GM20431 (cell line): ENCODE measurements around the gene AGBL5.
"Not testable (repeated sequence)": the region's sequence is repeated elsewhere in the genome, so short reads cannot be mapped to it uniquely, and the experiment has no call there.

Experiments used
- in situ Hi-C: fragments of 300-500 bp; cut with MseI, MboI; formaldehyde crosslinking; loops from one replicate; pipeline ENCODE4 v1.15.0; 2020; ENCODE audit warnings: low sequenced_read_pairs; ENCODE audit not compliant: unreplicated experiment

AGBL5 gene

DNA sequence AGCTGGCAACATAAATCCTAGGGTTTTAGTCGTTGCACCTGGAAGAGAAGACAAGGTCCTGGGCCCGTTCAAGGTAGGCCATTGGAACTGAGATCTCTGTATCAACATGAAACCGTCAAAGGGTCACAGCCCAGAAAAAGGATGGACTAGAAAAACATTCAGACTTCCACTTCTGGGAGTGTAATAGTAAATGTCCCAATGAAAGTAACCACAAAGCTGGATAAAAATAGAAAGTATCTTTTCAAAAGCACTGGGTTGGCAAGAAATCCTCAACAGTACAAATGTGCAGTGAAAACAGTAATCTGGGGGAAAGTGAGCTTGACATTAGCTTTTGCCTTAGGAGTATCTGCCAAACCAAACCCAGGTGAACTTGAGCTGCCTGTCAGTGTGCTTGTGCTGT, 54.5 kb downstream of the AGBL5 start:
- in situ Hi-C loops = no loop called here

DNA sequence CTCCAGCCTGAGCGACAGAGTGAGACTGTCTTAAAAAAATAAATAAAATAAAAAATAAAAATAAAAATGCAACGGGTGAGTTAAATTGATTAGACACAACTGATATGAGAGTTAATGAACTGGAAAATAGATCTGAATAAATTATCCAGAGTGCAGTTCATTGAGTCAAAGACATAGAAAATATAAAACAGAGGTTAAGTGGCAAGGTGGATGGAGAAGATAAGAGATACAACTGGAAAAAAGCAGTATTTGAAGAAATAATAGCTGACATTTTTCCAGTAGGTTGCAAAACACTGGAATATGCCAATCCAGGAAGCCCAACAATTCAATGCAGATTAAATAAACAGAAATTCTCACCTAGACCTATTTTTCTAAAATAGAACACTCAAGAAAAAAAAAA, 56.8 kb downstream of the AGBL5 start:
- in situ Hi-C loops = no loop called here

DNA sequence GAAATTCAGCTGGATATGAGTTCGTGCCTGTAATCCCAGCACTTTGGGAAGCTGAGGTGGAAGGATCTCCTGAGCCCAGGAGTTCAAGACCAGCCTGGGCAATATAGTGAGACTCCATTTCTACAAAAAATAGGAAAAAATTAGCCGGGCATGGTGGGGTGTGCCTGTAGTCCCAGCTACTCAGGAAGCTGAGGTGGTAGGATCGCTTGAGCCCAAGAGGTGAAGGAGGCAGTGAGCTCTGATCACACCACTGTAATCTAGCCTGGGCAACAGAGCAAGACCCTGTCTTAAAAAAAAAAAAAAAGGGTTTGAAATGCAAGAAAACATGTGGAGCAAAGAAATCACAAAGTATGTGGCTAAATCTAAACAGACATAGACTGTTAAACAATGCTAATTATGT, 57.6 kb downstream of the AGBL5 start:
- in situ Hi-C loops = no loop called here

DNA sequence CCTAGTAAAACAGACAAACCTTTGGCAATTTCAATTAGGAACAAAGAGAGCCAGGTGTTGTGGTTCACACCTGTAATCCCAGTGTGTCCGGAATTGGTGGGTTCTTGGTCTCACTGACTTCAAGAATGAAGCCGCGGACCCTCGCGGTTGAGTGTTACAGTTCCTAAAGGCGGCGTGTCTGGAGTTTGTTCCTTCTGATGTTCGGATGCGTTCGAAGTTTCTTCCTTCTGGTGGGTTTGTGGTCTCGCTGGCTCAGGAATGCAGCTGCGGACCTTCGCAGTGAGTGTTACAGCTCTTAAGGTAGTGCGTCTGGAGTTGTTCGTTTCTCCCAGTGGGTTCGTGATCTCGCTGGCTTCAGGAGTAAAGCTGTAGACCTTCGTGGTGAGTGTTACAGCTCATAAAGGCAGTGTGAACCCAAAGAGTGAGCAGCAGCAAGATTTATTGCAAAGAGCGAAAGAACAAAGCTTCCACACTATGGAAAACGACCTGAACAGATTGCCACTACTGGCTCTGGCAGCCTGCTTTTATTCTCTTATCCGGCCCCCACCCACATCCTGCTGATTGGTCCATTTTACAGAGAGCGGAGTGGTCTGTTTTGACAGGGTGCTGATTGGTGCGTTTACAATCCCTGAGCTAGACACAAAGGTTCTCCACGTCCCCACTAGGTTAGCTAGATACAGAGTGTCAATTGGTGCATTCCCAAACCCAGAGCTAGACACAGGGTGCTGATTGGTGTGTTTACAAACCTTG, 59.3 kb downstream of the AGBL5 start:
- in situ Hi-C loops = not testable (repeated sequence)

GRCh38 chr2:27111392-27112078, 60.1 kb downstream of the AGBL5 start:
- in situ Hi-C loops = not testable (repeated sequence)

DNA sequence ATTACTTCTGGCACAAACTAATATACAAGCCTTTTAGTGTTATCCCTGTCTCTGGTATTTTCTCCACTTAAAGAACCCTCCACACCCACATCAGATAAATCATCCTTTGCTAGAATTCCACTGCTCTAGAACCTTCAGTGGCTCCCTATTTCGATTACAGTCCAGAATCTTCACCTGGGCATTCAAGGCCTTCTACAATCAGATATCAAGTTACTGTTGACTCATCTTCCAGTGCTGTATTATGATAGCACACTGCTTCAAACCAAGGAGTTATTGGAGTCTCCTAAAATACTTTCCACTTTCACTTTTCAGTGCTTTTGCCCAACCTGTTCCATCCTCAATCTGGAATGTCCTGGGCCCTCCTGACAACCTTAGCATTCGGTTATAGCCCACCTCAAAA, 64.1 kb downstream of the AGBL5 start:
- in situ Hi-C loops = no loop called here

- in situ Hi-C loops = no loop called here
These were observed 66.6 kb downstream of the AGBL5 start for GRCh38 chr2:27117995-27118524.

DNA sequence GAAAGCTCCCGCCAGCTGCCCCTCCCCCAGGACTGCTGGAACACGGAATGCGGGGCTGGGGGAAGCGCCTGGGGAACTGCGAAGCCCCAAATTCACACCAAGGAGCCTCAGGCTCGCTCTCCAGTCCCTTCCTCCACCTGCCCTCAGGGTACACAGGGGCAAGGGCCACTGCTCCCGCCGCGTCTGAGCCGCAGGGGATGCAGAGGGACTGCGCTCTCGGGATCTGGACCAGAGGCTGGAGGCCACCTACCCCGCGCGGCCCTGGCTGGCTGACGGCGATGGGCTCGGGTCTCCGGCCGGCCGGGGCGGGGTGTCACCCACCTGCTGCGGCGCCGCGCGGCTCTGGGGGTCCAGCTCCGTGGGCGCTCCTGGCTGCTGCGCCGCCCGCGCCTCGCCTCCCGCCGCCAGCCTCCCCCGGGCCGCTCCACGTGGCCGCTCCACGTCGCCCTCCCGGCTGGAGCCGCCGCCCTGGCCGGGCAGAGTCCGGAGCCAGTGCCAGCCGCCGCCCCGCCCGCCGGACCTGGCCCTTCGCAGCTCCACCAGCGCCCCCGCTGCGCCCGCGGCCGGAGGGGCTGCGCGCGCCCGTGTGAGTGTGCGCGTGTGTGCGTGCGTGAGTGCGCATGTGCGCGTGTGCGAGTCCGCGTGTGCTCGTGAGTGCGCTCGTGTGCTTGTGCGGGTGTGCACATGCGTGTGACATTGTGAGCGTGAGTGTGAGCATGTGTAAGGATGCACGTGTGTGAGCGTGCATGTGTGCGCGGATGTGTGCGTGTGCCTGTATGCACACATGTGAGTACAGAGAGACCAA, 67.3 kb downstream of the AGBL5 start, which contains the start of gene CGREF1:
CGREF1 (minus strand) TSS at position 604 of the 805 bp plus-strand sequence. CDS start 14,762 bp downstream, outside the sequence.
- in situ Hi-C loops = no loop called here

- in situ Hi-C loops = not testable (repeated sequence)
These were observed 67.8 kb downstream of the AGBL5 start for GRCh38 chr2:27119330-27119670.
